GM12878 (cell line): ENCODE data around the gene MAML2. TPM values are rescaled to one million over a fixed set of nuclear protein-coding genes. Genes with fewer than 3 reads are reported as not detected.

Source experiments
- ATAC-seq: fragments of 200-7000 bp; cut with Tn5 transposase; 3 replicates; pipeline ENCODE4 v1.9.1; 2020; ENCODE audit warnings: mild to moderate bottlenecking, moderate library complexity
- BruUV-seq: library from RNA; stranded (reverse); fragments of 400-500 nt; replicated peaks from 2 replicates; lab custom pipeline; 2021; lab: Mats Ljungman, UMichigan
- CTCF ChIA-PET: fragments of 300-600 bp; sonication (Branson Sonifier 250); formaldehyde crosslinking; extraction: SDS; loops from one replicate; lab custom pipeline; 2021; ENCODE audit warnings: inconsistent platforms; lab: Yijun Ruan, JAX
- POLR2A ChIA-PET: fragments of 350-600 bp; formaldehyde crosslinking; extraction: SDS; loops from one replicate; lab custom pipeline; 2021; ENCODE audit warnings: inconsistent platforms; lab: Charles Lee
- RAD21 ChIA-PET: fragments of 300-600 bp; sonication (Branson Sonifier 250); formaldehyde crosslinking; loops from one replicate; lab custom pipeline; 2023; ENCODE audit warnings: antibody characterized with exemption; ENCODE audit not compliant: unreplicated experiment; lab: Charles Lee
- SMC1A ChIA-PET: fragments of 300-600 bp; sonication (Branson Sonifier 250); formaldehyde crosslinking; loops from one replicate; lab custom pipeline; 2023; ENCODE audit not compliant: unreplicated experiment, uncharacterized antibody; lab: Charles Lee
- DNase-seq: peaks from one replicate; pipeline ENCODE4 v3.0.0-alpha.2; 2011; ENCODE audit warnings: low read depth, low spot score
- FAIRE-seq: peaks from 3 replicates; lab custom pipeline; 2011; peaks lifted over from hg19 to GRCh38; lab: Jason Lieb, UNC
- H2AFZ ChIP-seq: 2 replicates; pipeline ENCODE4 v1.6.0; 2011; ENCODE audit warnings: low read depth, low read length, control low read depth; ENCODE audit not compliant: control insufficient read depth
- H3K27ac ChIP-seq: 2 replicates; pipeline ENCODE4 v1.5.1; 2011; ENCODE audit warnings: control low read depth; ENCODE audit not compliant: control insufficient read depth, insufficient read depth
- H3K27me3 ChIP-seq, 2 experiments: replicated peaks in 1 of 2; 2 replicates each; pipeline versions ENCODE4 v1.6.0 to v1.6.1; 2011; ENCODE audit warnings: low read length in 1 of 2; ENCODE audit not compliant: control insufficient read depth in 2 of 2, insufficient read depth in 2 of 2
- H3K36me3 ChIP-seq, 2 experiments: 2 replicates each; pipeline ENCODE4 v1.5.1; 2011; ENCODE audit warnings: low read length in 1 of 2; ENCODE audit not compliant: control insufficient read depth in 2 of 2, insufficient read depth in 2 of 2
- H3K4me1 ChIP-seq: 2 replicates; pipeline ENCODE4 v1.6.1; 2011; ENCODE audit warnings: mild to moderate bottlenecking, low read length, moderate library complexity, mixed read lengths; ENCODE audit not compliant: control insufficient read depth, insufficient read depth
- H3K4me2 ChIP-seq: 2 replicates; pipeline ENCODE4 v1.6.0; 2011; ENCODE audit warnings: control low read depth; ENCODE audit not compliant: control insufficient read depth, insufficient read depth
- H3K4me3 ChIP-seq: fragments of 200-600 bp; sonication (generic); 2 replicates; pipeline ENCODE4 v1.5.1; 2016
- H3K79me2 ChIP-seq: 2 replicates; pipeline ENCODE4 v1.6.0; 2011; ENCODE audit warnings: low read length; ENCODE audit not compliant: control insufficient read depth, insufficient read depth
- H3K9ac ChIP-seq: 2 replicates; pipeline ENCODE4 v1.8.0; 2011; ENCODE audit warnings: low read length, control low read depth, mixed read lengths; ENCODE audit not compliant: control insufficient read depth, insufficient read depth
- H3K9me3 ChIP-seq: replicated peaks from 3 replicates; pipeline ENCODE4 v1.5.1; 2011; ENCODE audit warnings: mild to moderate bottlenecking, low read length; ENCODE audit not compliant: control insufficient read depth, insufficient read depth
- H4K20me1 ChIP-seq: 2 replicates; pipeline ENCODE4 v1.6.0; 2011; ENCODE audit not compliant: control insufficient read depth, insufficient read depth
- CHD4 ChIP-seq: fragments of 200-600 bp; sonication (generic); IDR thresholded peaks from 2 replicates; pipeline ENCODE4 v1.6.1; 2016; ENCODE audit warnings: mild to moderate bottlenecking
- IKZF1 ChIP-seq: fragments of 450-650 bp; conservative IDR thresholded peaks from 2 replicates; pipeline ENCODE4 v1.6.1; 2017; ENCODE audit warnings: antibody characterized with exemption, mild to moderate bottlenecking
- IRF4 ChIP-seq: IDR thresholded peaks from 2 replicates; pipeline ENCODE4 v1.6.1; 2011; ENCODE audit warnings: low read depth, low read length
- JUNB ChIP-seq: IDR thresholded peaks from 2 replicates; pipeline ENCODE4 v1.6.1; 2016; ENCODE audit warnings: antibody characterized with exemption, mild to moderate bottlenecking
- RUNX3 ChIP-seq: IDR thresholded peaks from 2 replicates; pipeline ENCODE4 v1.6.1; 2012; ENCODE audit warnings: low read length, inconsistent platforms
- SREBF1 ChIP-seq: IDR thresholded peaks from 2 replicates; pipeline ENCODE4 v1.6.1; 2012; ENCODE audit warnings: mild to moderate bottlenecking, low read length
- WGBS: methylation state at CpG from one replicate; pipeline ENCODE4 v1.1.6; 2016; ENCODE audit warnings: low lambda C conversion rate; ENCODE audit not compliant: insufficient replicate concordance, insufficient coverage; ENCODE audit errors: missing lambda C conversion rate; 5-methylcytosine and 5-hydroxymethylcytosine counted together
- in situ Hi-C: fragments of 300-500 bp; cut with MboI; formaldehyde crosslinking; loops from 9 replicates; pipeline ENCODE4 v1.14.3; 2018; ENCODE audit warnings: mixed read lengths
- intact Hi-C: fragments of 100-400 bp; cut with micrococcal nuclease; formaldehyde crosslinking; loops from one replicate; pipeline ENCODE4 v1.14.2; 2022; ENCODE audit not compliant: unreplicated experiment
- polyA plus RNA-seq, 11 experiments: library from polyadenylated mRNA; depleted of rRNA in 4 of 11; unstranded in 6 of 11; stranded (reverse) in 5 of 11; fragments of >200 nt; fragmentation: Nextera tagmentation in 4 of 11; fragmentation: Illumina TruSeq in 1 of 11; extraction: Ambion mirVana in 4 of 11; extraction: Trizol in 1 of 11; gene quantifications; 1 replicate in 1 of 11; 2 replicates in 10 of 11; pipeline versions ENCODE4 v1.2.1 to v1.2.3, GENCODE V29; 2011 to 2016; ENCODE audit warnings: inconsistent platforms in 2 of 11, missing spikeins in 2 of 11, low read depth in 1 of 11
- total RNA-seq, 4 experiments: library from RNA; depleted of rRNA in 3 of 4; stranded (reverse); fragments of >200 nt in 3 of 4; fragmentation: Illumina TruSeq in 1 of 4; extraction: Trizol in 1 of 4; gene quantifications; 2 replicates each; pipeline versions ENCODE4 v1.2.1 to v1.2.3, GENCODE V29; 2013 to 2021
- TF ChIP-seq, protein P1 (sequence below): fragments of 450-650 bp; IDR thresholded peaks from 2 replicates; pipeline ENCODE4 v1.6.1; 2017; ENCODE audit warnings: mild to moderate bottlenecking, moderate library complexity
- TF ChIP-seq, protein P2 (sequence below): fragments of 450-650 bp; IDR thresholded peaks from 2 replicates; pipeline ENCODE4 v1.6.1; 2016; ENCODE audit warnings: mild to moderate bottlenecking

Gene MAML2
- total and polyA plus RNA-seq, 10 of the 15 experiments (the other 5 are each of a cell fraction or from before 2014, with no cell fraction given), result 2.5 to 15.1 (median 12.0) TPM

DNA sequence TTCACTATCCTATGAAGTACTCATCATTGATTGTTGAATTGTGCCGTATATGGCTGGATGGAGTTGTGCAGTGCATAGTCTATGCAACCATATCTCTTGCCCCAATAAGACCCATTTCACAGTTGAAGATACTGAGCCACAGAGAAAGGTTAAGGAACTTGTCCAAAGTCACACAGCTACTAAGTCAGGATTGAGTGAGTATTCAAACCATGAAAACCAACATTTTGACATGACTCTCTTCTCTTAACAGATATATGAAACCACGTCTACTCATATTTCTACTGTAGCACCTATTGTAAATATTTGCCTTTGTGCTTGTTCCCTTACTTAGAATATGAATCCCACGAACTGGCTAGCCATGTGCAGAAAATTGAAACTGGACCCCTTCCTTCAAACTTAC lies 58.1 kb downstream of the MAML2 start:
- intact Hi-C loops, result no loop called here
- FAIRE-seq, result peak; percentile 66
- in situ Hi-C loops, result no loop called here
- TF ChIP-seq SREBF1 (no peak), JUNB (0 out of 2 replicates have a peak, but pooled peaks have one; percentile 7), CHD4 (no peak), IRF4 (peak; percentile 17; the same call in 1 of the 2 replicates), RUNX3 (0 out of 2 replicates have a peak, but pooled peaks have one; percentile 27), IKZF1 (no peak)
- TF ChIP-seq, protein P1, sequence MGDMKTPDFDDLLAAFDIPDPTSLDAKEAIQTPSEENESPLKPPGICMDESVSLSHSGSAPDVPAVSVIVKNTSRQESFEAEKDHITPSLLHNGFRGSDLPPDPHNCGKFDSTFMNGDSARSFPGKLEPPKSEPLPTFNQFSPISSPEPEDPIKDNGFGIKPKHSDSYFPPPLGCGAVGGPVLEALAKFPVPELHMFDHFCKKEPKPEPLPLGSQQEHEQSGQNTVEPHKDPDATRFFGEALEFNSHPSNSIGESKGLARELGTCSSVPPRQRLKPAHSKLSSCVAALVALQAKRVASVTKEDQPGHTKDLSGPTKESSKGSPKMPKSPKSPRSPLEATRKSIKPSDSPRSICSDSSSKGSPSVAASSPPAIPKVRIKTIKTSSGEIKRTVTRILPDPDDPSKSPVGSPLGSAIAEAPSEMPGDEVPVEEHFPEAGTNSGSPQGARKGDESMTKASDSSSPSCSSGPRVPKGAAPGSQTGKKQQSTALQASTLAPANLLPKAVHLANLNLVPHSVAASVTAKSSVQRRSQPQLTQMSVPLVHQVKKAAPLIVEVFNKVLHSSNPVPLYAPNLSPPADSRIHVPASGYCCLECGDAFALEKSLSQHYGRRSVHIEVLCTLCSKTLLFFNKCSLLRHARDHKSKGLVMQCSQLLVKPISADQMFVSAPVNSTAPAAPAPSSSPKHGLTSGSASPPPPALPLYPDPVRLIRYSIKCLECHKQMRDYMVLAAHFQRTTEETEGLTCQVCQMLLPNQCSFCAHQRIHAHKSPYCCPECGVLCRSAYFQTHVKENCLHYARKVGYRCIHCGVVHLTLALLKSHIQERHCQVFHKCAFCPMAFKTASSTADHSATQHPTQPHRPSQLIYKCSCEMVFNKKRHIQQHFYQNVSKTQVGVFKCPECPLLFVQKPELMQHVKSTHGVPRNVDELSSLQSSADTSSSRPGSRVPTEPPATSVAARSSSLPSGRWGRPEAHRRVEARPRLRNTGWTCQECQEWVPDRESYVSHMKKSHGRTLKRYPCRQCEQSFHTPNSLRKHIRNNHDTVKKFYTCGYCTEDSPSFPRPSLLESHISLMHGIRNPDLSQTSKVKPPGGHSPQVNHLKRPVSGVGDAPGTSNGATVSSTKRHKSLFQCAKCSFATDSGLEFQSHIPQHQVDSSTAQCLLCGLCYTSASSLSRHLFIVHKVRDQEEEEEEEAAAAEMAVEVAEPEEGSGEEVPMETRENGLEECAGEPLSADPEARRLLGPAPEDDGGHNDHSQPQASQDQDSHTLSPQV, result no peak
- TF ChIP-seq, protein P2, sequence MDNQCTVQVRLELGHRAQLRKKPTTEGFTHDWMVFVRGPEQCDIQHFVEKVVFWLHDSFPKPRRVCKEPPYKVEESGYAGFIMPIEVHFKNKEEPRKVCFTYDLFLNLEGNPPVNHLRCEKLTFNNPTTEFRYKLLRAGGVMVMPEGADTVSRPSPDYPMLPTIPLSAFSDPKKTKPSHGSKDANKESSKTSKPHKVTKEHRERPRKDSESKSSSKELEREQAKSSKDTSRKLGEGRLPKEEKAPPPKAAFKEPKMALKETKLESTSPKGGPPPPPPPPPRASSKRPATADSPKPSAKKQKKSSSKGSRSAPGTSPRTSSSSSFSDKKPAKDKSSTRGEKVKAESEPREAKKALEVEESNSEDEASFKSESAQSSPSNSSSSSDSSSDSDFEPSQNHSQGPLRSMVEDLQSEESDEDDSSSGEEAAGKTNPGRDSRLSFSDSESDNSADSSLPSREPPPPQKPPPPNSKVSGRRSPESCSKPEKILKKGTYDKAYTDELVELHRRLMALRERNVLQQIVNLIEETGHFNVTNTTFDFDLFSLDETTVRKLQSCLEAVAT, result no peak
- H3K4me1 ChIP-seq, result peaks cover 38% of the 10 kb centered on the region
- ChIA-PET RAD21 (interaction anchor here (5.2 kb wide), 1 partner anchor 56 kb away, joined by 44 read pairs; the partner anchor contains the start of gene MAML2), CTCF (interaction anchor here (4.2 kb wide), 1 partner anchor 57 kb away, joined by 25 read pairs; the partner anchor contains the start of gene MAML2), SMC1A (interaction anchor here (0.8 to 5.3 kb wide), 8 partner anchors 8 to 229 kb away, joined by 3 to 76 read pairs (median 4); partner anchors contain the start of gene MAML2), POLR2A (no interaction called here)
- no peaks in the 10 kb centered on the region for H4K20me1 ChIP-seq
- BruUV-seq, result no TSS peak
- H3K36me3 ChIP-seq, result no peaks in the 10 kb centered on the region; a peak in 2 of 4 replicates
- no peak overlapping the region for H3K4me3 ChIP-seq
- no peak for DNase-seq
- H2AFZ ChIP-seq, result no peak overlapping the region
- no peak overlapping the region for H3K27ac ChIP-seq
- peaks cover 71% of the 10 kb centered on the region for H3K79me2 ChIP-seq
- H3K9ac ChIP-seq, result no peak overlapping the region
- WGBS, result 35% methylated on average over 3 of the region's 3 CpGs
- peaks cover 3% of the 10 kb centered on the region; the same call in 2 of the 3 replicates for H3K9me3 ChIP-seq
- ATAC-seq, result peak; percentile 43
- no peak overlapping the region for H3K4me2 ChIP-seq
- H3K27me3 ChIP-seq, result no peaks in the 10 kb centered on the region
